HepG2 (cell line): ENCODE data around the gene EIF4E1B.

Experiments
- DMAP1 ChIP-seq: IDR thresholded peaks from 2 replicates; pipeline ENCODE4 v1.6.1; 2016
- FOXA3 ChIP-seq: IDR thresholded peaks from 2 replicates; pipeline ENCODE4 v1.6.1; 2016; ENCODE audit warnings: missing genetic modification reagents, missing compliant biosample characterization
- IRX3 ChIP-seq: sonication (generic); formaldehyde crosslinking; IDR thresholded peaks from 2 replicates; pipeline ENCODE4 v1.8.1; 2023; ENCODE audit warnings: mild to moderate bottlenecking, low read depth, missing genetic modification reagents, borderline replicate concordance
- KDM1A ChIP-seq: IDR thresholded peaks from 2 replicates; pipeline ENCODE4 v1.6.1; 2016; ENCODE audit warnings: missing compliant biosample characterization
- POLR2A ChIP-seq, 2 experiments: IDR thresholded peaks; 2 replicates each; pipeline ENCODE4 v1.6.1; 2011; ENCODE audit warnings: low read depth in 2 of 2, low read length in 2 of 2, mild to moderate bottlenecking in 1 of 2, moderate library complexity in 1 of 2; ENCODE audit not compliant: insufficient read depth in 1 of 2
- RFX5 ChIP-seq: IDR thresholded peaks from 2 replicates; pipeline ENCODE4 v1.6.1; 2011; ENCODE audit warnings: low read depth, low read length, improper control_type of control experiment
- ZBTB7A ChIP-seq: sonication (generic); formaldehyde crosslinking; IDR thresholded peaks from 2 replicates; pipeline ENCODE4 v1.8.0; 2022; ENCODE audit warnings: mild to moderate bottlenecking, missing genetic modification reagents
- ZNF260 ChIP-seq: sonication (generic); formaldehyde crosslinking; IDR thresholded peaks from 2 replicates; pipeline ENCODE4 v1.4.0; 2020; ENCODE audit warnings: missing genetic modification reagents, low read depth, mild to moderate bottlenecking, borderline replicate concordance
- ZNF776 ChIP-seq: sonication (generic); formaldehyde crosslinking; IDR thresholded peaks from 2 replicates; pipeline ENCODE4 v1.4.0; 2020; ENCODE audit warnings: mild to moderate bottlenecking, missing genetic modification reagents
- TF ChIP-seq, protein P1 (sequence below): IDR thresholded peaks from 2 replicates; pipeline ENCODE4 v1.6.1; 2016; ENCODE audit warnings: mild to moderate bottlenecking

DNA sequence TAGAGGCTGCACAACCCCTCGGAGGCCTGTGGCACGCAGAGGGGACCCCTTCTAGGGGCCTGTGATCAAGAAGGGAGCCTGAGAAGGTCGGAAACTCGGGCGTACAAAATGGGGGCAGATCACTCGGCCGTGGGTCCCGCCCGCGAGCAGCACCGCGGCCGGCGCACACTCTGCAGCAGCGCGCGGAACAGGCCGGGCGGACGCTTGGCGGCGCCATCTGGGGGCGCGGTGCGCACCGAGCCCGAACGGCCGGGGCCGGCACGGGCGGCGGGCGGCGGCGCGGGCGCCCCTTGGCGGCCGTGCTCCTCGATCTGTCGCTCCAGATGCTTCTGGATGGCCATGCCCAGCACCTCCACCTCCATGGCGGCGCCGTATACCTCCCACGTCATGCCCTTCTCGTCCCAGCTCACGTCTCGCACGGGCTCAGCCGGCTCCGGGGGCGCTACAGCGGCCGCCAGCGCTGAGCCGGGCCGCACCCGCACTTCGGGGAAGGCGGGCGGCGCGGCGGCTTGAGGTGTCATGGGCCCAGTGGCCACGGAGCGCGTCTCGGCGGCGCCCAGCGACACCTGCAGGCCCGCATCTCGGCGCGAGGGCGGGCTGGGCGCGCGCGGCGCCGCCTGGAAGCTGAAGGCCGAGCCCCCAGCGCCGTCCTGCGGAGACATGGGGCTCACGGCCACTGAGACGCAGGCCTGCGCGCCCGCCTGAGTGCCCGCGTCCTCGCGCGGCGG lies 33.6 kb upstream of the EIF4E1B start:
- TF ChIP-seq ZBTB7A (CRISPR knock-in tag) (no peak), KDM1A (CRISPR knock-in tag) (no peak), RFX5 (no peak), IRX3 (no peak), POLR2A (IDR thresholded peaks at IDR 0.05; ENCODE audit: insufficient read depth in 1 of 2, low read depth in 2 of 2, low read length in 2 of 2) (no peak), ZNF260 (CRISPR knock-in tag) (no peak), FOXA3 (CRISPR knock-in tag) (no peak), DMAP1 (CRISPR knock-in tag) (no peak), ZNF776 (CRISPR knock-in tag) (no peak)
- TF ChIP-seq, protein P1, sequence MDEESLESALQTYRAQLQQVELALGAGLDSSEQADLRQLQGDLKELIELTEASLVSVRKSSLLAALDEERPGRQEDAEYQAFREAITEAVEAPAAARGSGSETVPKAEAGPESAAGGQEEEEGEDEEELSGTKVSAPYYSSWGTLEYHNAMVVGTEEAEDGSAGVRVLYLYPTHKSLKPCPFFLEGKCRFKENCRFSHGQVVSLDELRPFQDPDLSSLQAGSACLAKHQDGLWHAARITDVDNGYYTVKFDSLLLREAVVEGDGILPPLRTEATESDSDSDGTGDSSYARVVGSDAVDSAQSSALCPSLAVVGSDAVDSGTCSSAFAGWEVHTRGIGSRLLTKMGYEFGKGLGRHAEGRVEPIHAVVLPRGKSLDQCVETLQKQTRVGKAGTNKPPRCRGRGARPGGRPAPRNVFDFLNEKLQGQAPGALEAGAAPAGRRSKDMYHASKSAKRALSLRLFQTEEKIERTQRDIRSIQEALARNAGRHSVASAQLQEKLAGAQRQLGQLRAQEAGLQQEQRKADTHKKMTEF (CRISPR knock-in tag): no peak
